ENCODE measurements around the gene ACADVL.

DNA sequence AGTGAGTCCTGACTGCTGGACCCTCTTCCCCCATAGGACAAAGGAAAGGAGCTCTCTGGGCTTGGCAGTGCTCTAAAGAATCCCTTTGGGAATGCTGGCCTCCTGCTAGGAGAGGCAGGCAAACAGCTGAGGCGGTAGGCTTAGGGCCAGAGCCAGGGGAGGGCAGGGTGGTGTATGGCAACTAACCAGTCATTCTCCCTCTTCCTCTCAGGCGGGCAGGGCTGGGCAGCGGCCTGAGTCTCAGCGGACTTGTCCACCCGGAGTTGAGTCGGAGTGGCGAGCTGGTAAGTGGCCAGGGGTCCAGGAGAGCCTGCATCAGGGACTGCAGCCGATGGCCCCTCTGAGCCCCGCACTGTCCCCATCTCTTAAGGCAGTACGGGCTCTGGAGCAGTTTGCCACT is 4.4 kb downstream of the ACADVL start:
- TF ChIP-seq, protein P1, sequence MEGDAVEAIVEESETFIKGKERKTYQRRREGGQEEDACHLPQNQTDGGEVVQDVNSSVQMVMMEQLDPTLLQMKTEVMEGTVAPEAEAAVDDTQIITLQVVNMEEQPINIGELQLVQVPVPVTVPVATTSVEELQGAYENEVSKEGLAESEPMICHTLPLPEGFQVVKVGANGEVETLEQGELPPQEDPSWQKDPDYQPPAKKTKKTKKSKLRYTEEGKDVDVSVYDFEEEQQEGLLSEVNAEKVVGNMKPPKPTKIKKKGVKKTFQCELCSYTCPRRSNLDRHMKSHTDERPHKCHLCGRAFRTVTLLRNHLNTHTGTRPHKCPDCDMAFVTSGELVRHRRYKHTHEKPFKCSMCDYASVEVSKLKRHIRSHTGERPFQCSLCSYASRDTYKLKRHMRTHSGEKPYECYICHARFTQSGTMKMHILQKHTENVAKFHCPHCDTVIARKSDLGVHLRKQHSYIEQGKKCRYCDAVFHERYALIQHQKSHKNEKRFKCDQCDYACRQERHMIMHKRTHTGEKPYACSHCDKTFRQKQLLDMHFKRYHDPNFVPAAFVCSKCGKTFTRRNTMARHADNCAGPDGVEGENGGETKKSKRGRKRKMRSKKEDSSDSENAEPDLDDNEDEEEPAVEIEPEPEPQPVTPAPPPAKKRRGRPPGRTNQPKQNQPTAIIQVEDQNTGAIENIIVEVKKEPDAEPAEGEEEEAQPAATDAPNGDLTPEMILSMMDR (IDR thresholded peaks at IDR 0.05): no peak
- no peak for TF ChIP-seq POLR2A (IDR thresholded peaks at IDR 0.05)

Measured in esophagus squamous epithelium (tissue), 4 donors.